Measurements from ENCODE around the gene NFILZ.

DNA sequence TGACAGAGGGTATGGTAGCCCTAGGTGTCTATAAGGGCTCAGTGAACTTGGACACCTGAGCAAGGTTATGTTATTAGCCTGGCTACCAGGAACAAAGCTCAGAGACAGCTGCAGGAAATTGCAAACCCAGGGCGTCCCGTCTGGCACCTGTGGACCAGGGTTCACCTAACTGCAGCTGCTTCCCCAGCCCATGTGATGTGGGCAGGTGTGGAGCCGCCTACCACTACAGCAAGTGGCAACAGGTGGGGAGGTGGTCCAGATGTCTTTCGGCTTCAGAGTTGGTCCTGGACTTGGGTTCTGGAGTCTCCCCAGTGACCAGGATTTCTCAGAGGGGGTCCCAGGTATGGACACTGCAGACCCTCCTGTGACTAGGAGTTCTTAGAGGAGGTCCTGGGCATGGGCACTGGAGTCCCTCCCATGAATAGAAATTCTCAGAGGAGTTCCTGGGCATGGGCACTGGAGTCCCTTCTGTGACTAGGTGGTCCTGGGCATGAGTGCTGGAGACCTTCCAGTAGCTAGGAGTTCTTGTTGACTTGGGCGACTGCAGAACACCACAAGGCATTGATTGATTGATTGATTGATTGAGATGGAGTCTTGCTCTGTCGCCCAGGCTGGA is 43.0 kb downstream of the NFILZ start:
- TF ChIP-seq, protein P1, sequence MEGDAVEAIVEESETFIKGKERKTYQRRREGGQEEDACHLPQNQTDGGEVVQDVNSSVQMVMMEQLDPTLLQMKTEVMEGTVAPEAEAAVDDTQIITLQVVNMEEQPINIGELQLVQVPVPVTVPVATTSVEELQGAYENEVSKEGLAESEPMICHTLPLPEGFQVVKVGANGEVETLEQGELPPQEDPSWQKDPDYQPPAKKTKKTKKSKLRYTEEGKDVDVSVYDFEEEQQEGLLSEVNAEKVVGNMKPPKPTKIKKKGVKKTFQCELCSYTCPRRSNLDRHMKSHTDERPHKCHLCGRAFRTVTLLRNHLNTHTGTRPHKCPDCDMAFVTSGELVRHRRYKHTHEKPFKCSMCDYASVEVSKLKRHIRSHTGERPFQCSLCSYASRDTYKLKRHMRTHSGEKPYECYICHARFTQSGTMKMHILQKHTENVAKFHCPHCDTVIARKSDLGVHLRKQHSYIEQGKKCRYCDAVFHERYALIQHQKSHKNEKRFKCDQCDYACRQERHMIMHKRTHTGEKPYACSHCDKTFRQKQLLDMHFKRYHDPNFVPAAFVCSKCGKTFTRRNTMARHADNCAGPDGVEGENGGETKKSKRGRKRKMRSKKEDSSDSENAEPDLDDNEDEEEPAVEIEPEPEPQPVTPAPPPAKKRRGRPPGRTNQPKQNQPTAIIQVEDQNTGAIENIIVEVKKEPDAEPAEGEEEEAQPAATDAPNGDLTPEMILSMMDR (conservative IDR thresholded peaks at IDR 0.05; ENCODE audit: low read depth, low read length) = no peak
- TF ChIP-seq EZH2 (IDR thresholded peaks at IDR 0.05; ENCODE audit: low read length, unreplicated experiment) (no peak), EZH2phosphoT487 (IDR thresholded peaks at IDR 0.05; ENCODE audit: borderline replicate concordance, low read length) (no peak)

All from PC-3 (cell line).